Measurements from ENCODE around the gene AIF1L.

AIF1L gene

GRCh38 chr9:131096269-131097125 is at the start of gene AIF1L:
AIF1L (plus strand) TSS chr9:131096531; CDS start chr9:131096630, 99 bp downstream.
- peak; percentile 20 to 37 for DNase-seq

GRCh38 chr9:131046581-131047202 is 49.6 kb upstream of the AIF1L start:
- DNase-seq: peak; percentile 78 to 80

- no peak for DNase-seq
Measured at GRCh38 chr9:131048332-131048731, 48.0 kb upstream of the AIF1L start.

- no peak for DNase-seq
Measured at GRCh38 chr9:131048820-131049219, 47.5 kb upstream of the AIF1L start.

- DNase-seq: no peak
Measured at GRCh38 chr9:131049829-131050715, 46.3 kb upstream of the AIF1L start.

GRCh38 chr9:131050831-131051230 is 45.5 kb upstream of the AIF1L start:
- no peak for DNase-seq

GRCh38 chr9:131051592-131052517 is 44.5 kb upstream of the AIF1L start:
- DNase-seq: no peak

GRCh38 chr9:131053896-131054295 is 42.4 kb upstream of the AIF1L start:
- DNase-seq: no peak

- no peak for DNase-seq
Measured at GRCh38 chr9:131056781-131057506, 39.4 kb upstream of the AIF1L start.

GRCh38 chr9:131060900-131061630 is 35.3 kb upstream of the AIF1L start:
- no peak for DNase-seq

GRCh38 chr9:131062969-131063368 is 33.4 kb upstream of the AIF1L start:
- DNase-seq: no peak

- DNase-seq: no peak
Measured at GRCh38 chr9:131065599-131065998, 30.7 kb upstream of the AIF1L start.

- no peak for DNase-seq
Measured at GRCh38 chr9:131067625-131068024, 28.7 kb upstream of the AIF1L start.

GRCh38 chr9:131068076-131068816 is 28.1 kb upstream of the AIF1L start:
- DNase-seq: no peak

GRCh38 chr9:131069699-131070098 is 26.6 kb upstream of the AIF1L start:
- DNase-seq: no peak

GRCh38 chr9:131072107-131072870 is 24.0 kb upstream of the AIF1L start:
- DNase-seq: no peak

GRCh38 chr9:131072871-131073237 is 23.5 kb upstream of the AIF1L start:
- DNase-seq: no peak

GRCh38 chr9:131076347-131077195 is 19.8 kb upstream of the AIF1L start:
- DNase-seq: no peak

All from activated CD4-positive, alpha-beta T cell treated with anti-CD3 and anti-CD28 coated beads, Interleukin-2, amount 50 U/mL, for 48 hours (primary cell).